Measurements from ENCODE around the gene DCTN2.

GRCh38 chr12:57541001-57541400 is 6.0 kb downstream of the DCTN2 start:
- TF ChIP-seq EZH2 (IDR thresholded peaks at IDR 0.05; ENCODE audit: insufficient read depth, poor library complexity, severe bottlenecking) (no peak), EZH2phosphoT487 (IDR thresholded peaks at IDR 0.05; ENCODE audit: insufficient read depth, low read depth) (no peak)
